Stimulated activated CD8-positive, alpha-beta memory T cell treated with anti-CD3 and anti-CD28 coated beads, Interleukin-12 subunit alpha, Interleukin-12 subunit beta, amount 100 ng/mL, for 1 hour (primary cell): ENCODE results near the gene SDR39U1.

Source experiments
- DNase-seq: peaks from one replicate; pipeline ENCODE4 v3.0.0-alpha.2; 2020; ENCODE audit warnings: low read depth

Gene SDR39U1

DNA sequence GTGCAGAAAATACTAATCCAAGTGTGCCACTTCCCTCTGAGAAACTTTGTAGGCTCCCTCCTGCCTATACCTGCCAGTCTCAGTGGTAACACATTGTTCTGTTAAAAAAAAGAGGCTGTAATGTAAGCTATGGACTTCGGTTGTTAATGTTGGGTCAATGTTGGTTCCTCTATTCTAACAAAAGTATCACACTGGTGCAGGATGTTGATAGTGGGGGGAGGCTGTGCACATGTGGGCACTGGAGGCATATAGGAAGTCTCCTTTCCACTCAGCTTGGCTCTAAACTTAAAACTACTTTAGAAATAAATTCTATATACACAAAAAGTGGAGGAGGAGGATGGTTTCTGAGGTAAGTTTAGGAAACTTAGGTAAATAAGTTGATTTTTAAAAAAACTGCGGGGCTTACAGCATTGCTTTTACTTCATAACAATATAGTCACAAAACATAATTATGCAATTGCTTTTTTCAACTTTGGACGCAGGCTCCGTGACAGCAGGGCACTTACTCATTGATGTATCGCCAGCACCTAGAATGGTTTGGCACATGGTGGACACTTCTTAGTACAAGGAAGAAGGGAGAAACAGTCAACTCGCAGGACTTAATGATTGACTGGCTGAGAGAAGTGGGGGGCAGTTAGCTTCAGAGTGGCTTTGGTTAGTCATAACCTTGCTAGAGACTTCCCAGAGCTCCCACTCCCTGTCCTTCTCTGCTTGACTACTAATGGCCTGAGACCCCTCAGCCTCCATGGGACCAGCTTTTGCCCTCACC lies 51.7 kb downstream of the SDR39U1 start:
- no peak for DNase-seq
